Measurements from ENCODE around the gene ATP1A1. TPM values are rescaled to one million over a fixed set of nuclear protein-coding genes. Genes with fewer than 3 reads are reported as not detected.

Gene ATP1A1
- total and polyA plus RNA-seq, 3 experiments from 2014 or later = 58.0 to 263 (median 259) TPM

Other genes starting within 250 kb of the ATP1A1 start
- 10 to 100 TPM; 29.9 to 30.7 TPM for gene CD58, start 197.8 kb downstream of the ATP1A1 start, total RNA-seq
- gene CD58, start 197.8 kb downstream of the ATP1A1 start, polyA plus RNA-seq = 49.1 TPM